ENCODE results near the gene ERBB4.
"Not testable (repeated sequence)": the region's sequence is repeated elsewhere in the genome, so short reads cannot be mapped to it uniquely, and the experiment has no call there.

The ERBB4 gene

DNA sequence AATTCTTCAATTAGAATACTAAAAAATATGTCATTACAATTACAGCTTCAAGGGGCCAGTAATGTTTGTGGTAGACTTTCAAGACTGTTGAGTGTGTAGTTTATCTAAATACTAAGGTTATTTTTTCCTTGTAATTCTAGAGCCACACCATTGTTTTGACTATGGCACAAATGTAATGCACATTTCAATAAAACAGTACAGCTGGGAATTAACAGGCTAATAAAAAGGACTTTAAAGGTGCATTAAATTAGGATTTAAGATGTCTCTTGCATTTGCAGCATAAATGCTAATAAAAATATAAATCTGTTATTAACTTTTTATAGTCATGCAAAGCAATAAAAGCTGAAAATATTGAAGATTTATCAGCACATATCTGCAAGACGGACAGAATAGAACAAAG, 344.8 kb downstream of the ERBB4 start:
- H3K27ac ChIP-seq, result no peak overlapping the region
- TF ChIP-seq CTCF (IDR thresholded peaks at IDR 0.05) (no peak), ZFX (IDR thresholded peaks at IDR 0.05; ENCODE audit: borderline replicate concordance) (no peak)

GRCh38 chr2:212193056-212193455, 345.5 kb downstream of the ERBB4 start:
- TF ChIP-seq ZFX (IDR thresholded peaks at IDR 0.05; ENCODE audit: borderline replicate concordance), result no peak
- no peak for TF ChIP-seq CTCF (IDR thresholded peaks at IDR 0.05)
- no peak overlapping the region for H3K27ac ChIP-seq

DNA sequence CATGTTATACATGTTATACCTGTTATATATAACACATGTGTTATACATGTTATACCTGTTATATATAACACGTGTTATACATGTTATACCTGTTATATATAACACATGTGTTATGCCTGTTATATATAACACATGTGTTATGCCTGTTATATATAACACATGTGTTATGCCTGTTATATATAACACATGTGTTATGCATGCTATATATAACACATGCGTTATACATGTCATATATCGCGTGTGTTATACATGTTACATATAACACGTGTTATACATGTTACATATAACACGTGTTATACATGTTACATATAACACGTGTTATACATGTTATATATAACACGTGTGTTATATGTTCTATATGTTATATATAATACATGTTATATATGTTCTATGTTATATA, 347.2 kb downstream of the ERBB4 start:
- H3K27ac ChIP-seq, result not testable (repeated sequence)

DNA sequence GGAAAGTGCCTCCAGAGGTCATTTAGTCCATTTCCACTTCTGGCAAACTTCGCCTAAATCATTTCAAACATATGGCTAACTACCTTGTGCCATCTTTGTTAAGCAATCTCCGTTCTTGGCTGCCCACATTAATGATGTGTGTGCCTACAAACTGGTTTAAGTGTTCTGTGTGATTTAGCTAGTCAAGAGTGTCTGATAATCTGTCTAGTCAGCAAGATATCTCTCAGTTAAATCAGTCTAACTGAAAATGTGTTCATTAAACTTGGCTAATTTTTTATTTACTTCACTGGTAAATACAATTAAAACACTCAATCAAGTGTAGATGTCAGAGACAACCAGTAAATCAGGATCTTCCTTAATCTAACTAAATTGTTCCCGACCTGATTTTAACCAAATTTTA, 352.4 kb downstream of the ERBB4 start:
- TF ChIP-seq CTCF (IDR thresholded peaks at IDR 0.05) (no peak), ZFX (IDR thresholded peaks at IDR 0.05; ENCODE audit: borderline replicate concordance) (no peak)

DNA sequence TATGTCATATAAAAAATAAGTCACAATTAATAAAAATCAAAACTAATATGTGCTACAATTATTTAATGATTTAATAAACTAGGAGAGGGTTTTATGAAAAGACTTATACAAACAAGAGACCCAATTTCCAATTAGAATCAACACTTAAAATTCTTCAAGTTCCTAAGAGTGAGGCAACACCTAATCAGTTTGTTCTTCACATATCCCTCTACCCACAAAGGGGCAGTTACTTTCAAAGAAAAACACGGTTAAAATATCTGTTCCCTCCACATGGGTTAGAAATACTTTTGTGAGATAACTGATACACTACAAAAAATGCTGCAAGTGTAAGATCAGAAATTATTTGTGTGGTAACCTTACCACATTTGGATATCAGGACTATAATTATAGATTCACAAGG, 357.0 kb downstream of the ERBB4 start:
- no peak for TF ChIP-seq CTCF (IDR thresholded peaks at IDR 0.05)
- no peak for TF ChIP-seq ZFX (IDR thresholded peaks at IDR 0.05; ENCODE audit: borderline replicate concordance)
- H3K27ac ChIP-seq, result no peak overlapping the region

More for the DNA sequence above, 352.4 kb downstream of the ERBB4 start:
- no peak overlapping the region for H3K27ac ChIP-seq

DNA sequence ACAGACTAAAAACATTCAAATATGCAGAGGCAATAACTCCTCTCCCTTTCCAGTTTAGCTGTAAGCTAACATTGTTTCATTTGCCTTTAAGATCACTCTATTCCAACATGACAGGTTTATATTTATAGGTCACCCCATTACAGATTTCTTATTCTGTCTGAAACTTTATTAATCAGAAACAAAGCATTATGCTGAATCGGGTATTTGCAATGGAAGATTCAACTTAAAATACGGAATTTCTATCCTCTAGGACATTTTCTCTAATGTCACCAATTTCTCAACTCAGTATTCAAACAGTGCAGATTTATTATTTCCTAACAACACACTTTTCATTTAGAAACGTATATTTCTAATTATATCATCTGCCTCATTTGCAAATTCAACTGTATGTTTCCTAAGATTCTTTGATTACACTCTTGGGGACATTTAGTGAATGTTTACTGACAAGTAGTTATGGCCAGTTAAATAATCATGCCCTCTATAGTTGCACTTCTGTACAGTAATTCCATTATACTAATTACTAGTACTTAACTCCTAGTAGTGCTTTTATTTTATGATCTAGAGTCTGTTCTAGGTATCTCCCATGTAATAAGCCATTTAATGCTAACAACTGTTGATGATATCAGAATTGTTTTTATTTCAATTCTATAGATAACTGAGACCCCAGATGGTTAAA, 358.1 kb downstream of the ERBB4 start:
- no peak overlapping the region for H3K27ac ChIP-seq
- TF ChIP-seq ZFX (IDR thresholded peaks at IDR 0.05; ENCODE audit: borderline replicate concordance) (no peak), CTCF (IDR thresholded peaks at IDR 0.05) (no peak)

GRCh38 chr2:212177724-212178123, 360.9 kb downstream of the ERBB4 start:
- TF ChIP-seq ZFX (IDR thresholded peaks at IDR 0.05; ENCODE audit: borderline replicate concordance) (no peak), CTCF (IDR thresholded peaks at IDR 0.05) (no peak; the same call in 1 of the 2 replicates)
- no peak overlapping the region for H3K27ac ChIP-seq

GRCh38 chr2:212176151-212176550, 362.5 kb downstream of the ERBB4 start:
- TF ChIP-seq ZFX (IDR thresholded peaks at IDR 0.05; ENCODE audit: borderline replicate concordance) (no peak), CTCF (IDR thresholded peaks at IDR 0.05) (no peak)
- no peak overlapping the region for H3K27ac ChIP-seq

Data from 22Rv1 (cell line).